SJSA1 (cell line): ENCODE results near the gene CD36. TPM values are rescaled to one million over a fixed set of nuclear protein-coding genes. Genes with fewer than 3 reads are reported as not detected.
A peak's percentile ranks its signal among the peaks of the same experiment; 100 is the strongest.
"Not testable (repeated sequence)": the region's sequence is repeated elsewhere in the genome, so short reads cannot be mapped to it uniquely, and the experiment has no call there.

Experiments
- DNase-seq, 2 experiments: peaks; one replicate each; pipeline ENCODE4 v3.0.0-alpha.2; 2015 to 2020; ENCODE audit warnings: low spot score in 2 of 2, low read depth in 1 of 2
- H3K27ac ChIP-seq: fragments of 250-450 bp; sonication (Bioruptor Pico); 2 replicates; pipeline ENCODE4 v1.5.1; 2020; ENCODE audit warnings: mild to moderate bottlenecking, moderate library complexity
- H3K27me3 ChIP-seq: fragments of 250-450 bp; sonication (Bioruptor Pico); replicated peaks from 2 replicates; pipeline ENCODE4 v1.5.1; 2020; ENCODE audit warnings: mild to moderate bottlenecking, moderate library complexity
- H3K36me3 ChIP-seq: fragments of 250-450 bp; sonication (Bioruptor Pico); 2 replicates; pipeline ENCODE4 v1.5.1; 2020; ENCODE audit warnings: mild to moderate bottlenecking
- H3K4me1 ChIP-seq: fragments of 250-450 bp; sonication (Bioruptor Pico); replicated peaks from 2 replicates; pipeline ENCODE4 v1.6.1; 2021; ENCODE audit warnings: mild to moderate bottlenecking
- H3K4me3 ChIP-seq: fragments of 250-450 bp; sonication (Bioruptor Pico); 2 replicates; pipeline ENCODE4 v1.5.1; 2020; ENCODE audit warnings: mild to moderate bottlenecking
- H3K9me3 ChIP-seq: fragments of 250-450 bp; sonication (Bioruptor Pico); replicated peaks from 2 replicates; pipeline ENCODE4 v1.5.1; 2020; ENCODE audit warnings: mild to moderate bottlenecking
- total RNA-seq: library from RNA; depleted of rRNA; stranded (reverse); fragments of >200 nt; shearing (Covaris generic); gene quantifications from 2 replicates; pipeline ENCODE4 v1.2.3, GENCODE V29; 2014

Gene CD36
- total RNA-seq, 1 experiment from 2014 or later: 0.32 TPM

GRCh38 chr7:80648031-80648600, 9.7 kb downstream of the CD36 start:
- no peaks in the 10 kb centered on the region for H3K27me3 ChIP-seq
- no peak for DNase-seq

GRCh38 chr7:80649011-80649410, 10.6 kb downstream of the CD36 start:
- no peaks in the 10 kb centered on the region for H3K4me1 ChIP-seq

More at GRCh38 chr7:80648031-80648600, 9.7 kb downstream of the CD36 start:
- H3K27ac ChIP-seq: no peak overlapping the region
- no peaks in the 10 kb centered on the region for H3K36me3 ChIP-seq
- H3K9me3 ChIP-seq: no peaks in the 10 kb centered on the region
- H3K4me3 ChIP-seq: no peak overlapping the region
- H3K4me1 ChIP-seq: no peaks in the 10 kb centered on the region

GRCh38 chr7:80650030-80650429, 11.6 kb downstream of the CD36 start:
- no peaks in the 10 kb centered on the region for H3K27me3 ChIP-seq
- H3K36me3 ChIP-seq: no peaks in the 10 kb centered on the region
- H3K9me3 ChIP-seq: no peaks in the 10 kb centered on the region
- no peak overlapping the region for H3K4me3 ChIP-seq
- no peaks in the 10 kb centered on the region for H3K4me1 ChIP-seq
- DNase-seq: no peak
- no peak overlapping the region for H3K27ac ChIP-seq

More at GRCh38 chr7:80649011-80649410, 10.6 kb downstream of the CD36 start:
- H3K4me3 ChIP-seq: no peak overlapping the region
- no peaks in the 10 kb centered on the region for H3K9me3 ChIP-seq
- H3K27me3 ChIP-seq: no peaks in the 10 kb centered on the region
- no peak for DNase-seq
- H3K36me3 ChIP-seq: no peaks in the 10 kb centered on the region
- no peak overlapping the region for H3K27ac ChIP-seq

- Histone ChIP-seq H3K36me3 (no peaks in the 10 kb centered on the region), H3K9me3 (no peaks in the 10 kb centered on the region), H3K27me3 (no peaks in the 10 kb centered on the region), H3K4me3 (no peak overlapping the region), H3K27ac (no peak overlapping the region), H3K4me1 (no peaks in the 10 kb centered on the region)
- DNase-seq: no peak
These were observed 13.0 kb downstream of the CD36 start for GRCh38 chr7:80651471-80651870.

- Histone ChIP-seq H3K9me3 (no peaks in the 10 kb centered on the region), H3K27me3 (no peaks in the 10 kb centered on the region), H3K4me3 (no peak overlapping the region), H3K4me1 (no peaks in the 10 kb centered on the region), H3K27ac (no peak overlapping the region), H3K36me3 (no peaks in the 10 kb centered on the region)
- DNase-seq: no peak
These were observed 14.8 kb downstream of the CD36 start for GRCh38 chr7:80653244-80653643.

- H3K36me3 ChIP-seq: no peaks in the 10 kb centered on the region
- H3K9me3 ChIP-seq: no peaks in the 10 kb centered on the region
- H3K4me3 ChIP-seq: no peak overlapping the region
- no peaks in the 10 kb centered on the region for H3K27me3 ChIP-seq
- no peak for DNase-seq
- H3K27ac ChIP-seq: no peak overlapping the region
- no peaks in the 10 kb centered on the region; the same call in 1 of the 2 replicates for H3K4me1 ChIP-seq
These were observed 16.5 kb downstream of the CD36 start for GRCh38 chr7:80654887-80655340.

- no peaks in the 10 kb centered on the region; the same call in 1 of the 2 replicates for H3K4me1 ChIP-seq
- no peak overlapping the region for H3K4me3 ChIP-seq
- no peaks in the 10 kb centered on the region for H3K9me3 ChIP-seq
- H3K36me3 ChIP-seq: no peaks in the 10 kb centered on the region
- no peak for DNase-seq
- no peak overlapping the region for H3K27ac ChIP-seq
- no peaks in the 10 kb centered on the region for H3K27me3 ChIP-seq
These were observed 17.6 kb downstream of the CD36 start for GRCh38 chr7:80656029-80656428.

GRCh38 chr7:80659120-80660055, 20.9 kb downstream of the CD36 start:
- peak in 1 of 2 experiments; percentile 34 for DNase-seq
- Histone ChIP-seq H3K27ac (no peak overlapping the region), H3K9me3 (no peaks in the 10 kb centered on the region), H3K27me3 (0 out of 2 replicates have a peak, but pooled peaks cover 5% of the 10 kb centered on the region), H3K4me3 (no peak overlapping the region), H3K4me1 (no peaks in the 10 kb centered on the region; the same call in 1 of the 2 replicates), H3K36me3 (no peaks in the 10 kb centered on the region)

- H3K27ac ChIP-seq: no peak overlapping the region
- H3K36me3 ChIP-seq: no peaks in the 10 kb centered on the region
- no peak overlapping the region for H3K4me3 ChIP-seq
- H3K9me3 ChIP-seq: no peaks in the 10 kb centered on the region
- no peak for DNase-seq
- no peaks in the 10 kb centered on the region; the same call in 1 of the 2 replicates for H3K4me1 ChIP-seq
- 0 out of 2 replicates have a peak, but pooled peaks cover 5% of the 10 kb centered on the region for H3K27me3 ChIP-seq
These were observed 22.5 kb downstream of the CD36 start for GRCh38 chr7:80660939-80661338.

GRCh38 chr7:80661729-80662128, 23.3 kb downstream of the CD36 start:
- no peak overlapping the region for H3K27ac ChIP-seq
- no peaks in the 10 kb centered on the region for H3K36me3 ChIP-seq
- H3K27me3 ChIP-seq: 0 out of 2 replicates have a peak, but pooled peaks cover 5% of the 10 kb centered on the region
- no peaks in the 10 kb centered on the region for H3K9me3 ChIP-seq
- no peaks in the 10 kb centered on the region; the same call in 1 of the 2 replicates for H3K4me1 ChIP-seq
- no peak for DNase-seq
- no peak overlapping the region for H3K4me3 ChIP-seq

- Histone ChIP-seq H3K9me3 (no peaks in the 10 kb centered on the region), H3K4me1 (no peaks in the 10 kb centered on the region; the same call in 1 of the 2 replicates), H3K27me3 (0 out of 2 replicates have a peak, but pooled peaks cover 5% of the 10 kb centered on the region), H3K36me3 (no peaks in the 10 kb centered on the region), H3K4me3 (no peak overlapping the region), H3K27ac (no peak overlapping the region)
- no peak for DNase-seq
These were observed 23.8 kb downstream of the CD36 start for GRCh38 chr7:80662252-80662651.

GRCh38 chr7:80665526-80665925, 27.1 kb downstream of the CD36 start:
- no peak overlapping the region for H3K27ac ChIP-seq
- 0 out of 2 replicates have a peak, but pooled peaks cover 5% of the 10 kb centered on the region for H3K27me3 ChIP-seq
- DNase-seq: no peak
- no peaks in the 10 kb centered on the region for H3K9me3 ChIP-seq
- H3K4me3 ChIP-seq: no peak overlapping the region
- no peaks in the 10 kb centered on the region for H3K36me3 ChIP-seq
- H3K4me1 ChIP-seq: no peaks in the 10 kb centered on the region

GRCh38 chr7:80666376-80666775, 27.9 kb downstream of the CD36 start:
- Histone ChIP-seq H3K9me3 (no peaks in the 10 kb centered on the region), H3K4me1 (no peaks in the 10 kb centered on the region), H3K27ac (no peak overlapping the region), H3K36me3 (no peaks in the 10 kb centered on the region), H3K4me3 (no peak overlapping the region), H3K27me3 (0 out of 2 replicates have a peak, but pooled peaks cover 5% of the 10 kb centered on the region)
- DNase-seq: no peak

- H3K27ac ChIP-seq, H3K4me3 ChIP-seq, H3K9me3 ChIP-seq, H3K4me1 ChIP-seq, H3K36me3 ChIP-seq, DNase-seq, H3K27me3 ChIP-seq: not testable (repeated sequence)
These were observed 30.9 kb downstream of the CD36 start for GRCh38 chr7:80669367-80669766.
